ENCODE results near the gene EDEM3.

DNA sequence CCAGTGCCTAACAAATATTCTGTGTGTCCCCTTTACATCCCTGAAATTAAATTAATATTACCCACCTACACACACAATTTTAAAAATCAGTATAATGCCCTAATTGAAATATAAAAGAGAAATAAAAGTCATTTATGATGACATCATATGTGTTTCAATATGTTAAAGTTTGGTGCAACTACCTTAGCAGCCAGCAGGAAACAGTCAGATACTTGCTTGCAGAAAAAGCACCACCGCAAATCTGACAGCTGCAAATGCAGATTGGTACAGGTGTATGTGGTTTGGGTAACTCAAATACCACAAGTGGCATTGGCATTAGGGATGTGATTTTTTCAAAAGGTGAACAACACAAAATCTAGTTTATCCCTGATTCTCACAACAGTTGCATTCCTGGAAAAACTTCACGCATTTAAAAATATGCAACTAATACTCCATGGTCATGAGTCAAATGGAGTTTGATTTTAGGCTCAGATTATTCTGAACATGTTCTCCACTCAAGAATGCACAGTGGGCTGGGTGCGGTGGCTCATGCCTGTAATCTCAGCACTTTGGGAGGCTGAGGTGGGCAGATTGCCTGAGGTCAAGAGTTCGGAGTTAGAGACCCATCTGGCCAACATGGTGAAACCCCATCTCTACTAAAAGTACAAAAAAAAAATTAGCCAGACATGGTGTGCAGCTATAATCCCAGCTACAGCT is 106.3 kb downstream of the EDEM3 start:
- TF ChIP-seq, protein P1, sequence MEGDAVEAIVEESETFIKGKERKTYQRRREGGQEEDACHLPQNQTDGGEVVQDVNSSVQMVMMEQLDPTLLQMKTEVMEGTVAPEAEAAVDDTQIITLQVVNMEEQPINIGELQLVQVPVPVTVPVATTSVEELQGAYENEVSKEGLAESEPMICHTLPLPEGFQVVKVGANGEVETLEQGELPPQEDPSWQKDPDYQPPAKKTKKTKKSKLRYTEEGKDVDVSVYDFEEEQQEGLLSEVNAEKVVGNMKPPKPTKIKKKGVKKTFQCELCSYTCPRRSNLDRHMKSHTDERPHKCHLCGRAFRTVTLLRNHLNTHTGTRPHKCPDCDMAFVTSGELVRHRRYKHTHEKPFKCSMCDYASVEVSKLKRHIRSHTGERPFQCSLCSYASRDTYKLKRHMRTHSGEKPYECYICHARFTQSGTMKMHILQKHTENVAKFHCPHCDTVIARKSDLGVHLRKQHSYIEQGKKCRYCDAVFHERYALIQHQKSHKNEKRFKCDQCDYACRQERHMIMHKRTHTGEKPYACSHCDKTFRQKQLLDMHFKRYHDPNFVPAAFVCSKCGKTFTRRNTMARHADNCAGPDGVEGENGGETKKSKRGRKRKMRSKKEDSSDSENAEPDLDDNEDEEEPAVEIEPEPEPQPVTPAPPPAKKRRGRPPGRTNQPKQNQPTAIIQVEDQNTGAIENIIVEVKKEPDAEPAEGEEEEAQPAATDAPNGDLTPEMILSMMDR (conservative IDR thresholded peaks at IDR 0.05), result no peak
- TF ChIP-seq EZH2 (IDR thresholded peaks at IDR 0.05; ENCODE audit: low read depth), result no peak
